ENCODE results near the gene KCTD12.

DNA sequence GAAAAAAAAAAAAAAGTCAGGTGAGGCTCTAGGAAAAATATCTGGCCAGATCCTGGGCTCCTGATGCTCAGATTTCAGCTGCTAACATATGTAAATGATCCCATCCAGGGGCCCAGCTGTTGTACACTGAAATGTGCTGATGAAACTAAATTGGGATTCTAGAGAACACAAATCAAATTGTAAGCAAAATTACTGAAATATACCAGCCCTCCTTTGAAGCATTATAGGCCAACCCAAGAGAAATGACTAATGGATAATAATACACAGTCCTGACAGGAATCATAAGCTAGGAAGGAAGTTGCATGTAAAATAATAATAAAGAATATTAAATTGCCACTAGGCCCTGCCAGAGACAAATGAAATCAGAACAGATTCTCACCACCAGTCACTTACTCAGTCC, 17.8 kb downstream of the KCTD12 start:
- TF ChIP-seq, protein P1, sequence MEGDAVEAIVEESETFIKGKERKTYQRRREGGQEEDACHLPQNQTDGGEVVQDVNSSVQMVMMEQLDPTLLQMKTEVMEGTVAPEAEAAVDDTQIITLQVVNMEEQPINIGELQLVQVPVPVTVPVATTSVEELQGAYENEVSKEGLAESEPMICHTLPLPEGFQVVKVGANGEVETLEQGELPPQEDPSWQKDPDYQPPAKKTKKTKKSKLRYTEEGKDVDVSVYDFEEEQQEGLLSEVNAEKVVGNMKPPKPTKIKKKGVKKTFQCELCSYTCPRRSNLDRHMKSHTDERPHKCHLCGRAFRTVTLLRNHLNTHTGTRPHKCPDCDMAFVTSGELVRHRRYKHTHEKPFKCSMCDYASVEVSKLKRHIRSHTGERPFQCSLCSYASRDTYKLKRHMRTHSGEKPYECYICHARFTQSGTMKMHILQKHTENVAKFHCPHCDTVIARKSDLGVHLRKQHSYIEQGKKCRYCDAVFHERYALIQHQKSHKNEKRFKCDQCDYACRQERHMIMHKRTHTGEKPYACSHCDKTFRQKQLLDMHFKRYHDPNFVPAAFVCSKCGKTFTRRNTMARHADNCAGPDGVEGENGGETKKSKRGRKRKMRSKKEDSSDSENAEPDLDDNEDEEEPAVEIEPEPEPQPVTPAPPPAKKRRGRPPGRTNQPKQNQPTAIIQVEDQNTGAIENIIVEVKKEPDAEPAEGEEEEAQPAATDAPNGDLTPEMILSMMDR (conservative IDR thresholded peaks at IDR 0.05 in 1 of 2, IDR thresholded peaks at IDR 0.05 in 1 of 2; ENCODE audit: low read depth in 1 of 2, low read length in 2 of 2): no peak
- no peak for TF ChIP-seq EZH2 (IDR thresholded peaks at IDR 0.05; ENCODE audit: low read length, missing control alignments)

All from fibroblast of lung (primary cell).